ENCODE measurements around the gene HCFC1R1. TPM values are rescaled to one million over a fixed set of nuclear protein-coding genes. Genes with fewer than 3 reads are reported as not detected.
"Not testable (repeated sequence)": the region's sequence is repeated elsewhere in the genome, so short reads cannot be mapped to it uniquely, and the experiment has no call there.

Gene HCFC1R1
- total RNA-seq, 4 donors from 2014 or later = 41.8 to 124 (median 66.9) TPM

DNA sequence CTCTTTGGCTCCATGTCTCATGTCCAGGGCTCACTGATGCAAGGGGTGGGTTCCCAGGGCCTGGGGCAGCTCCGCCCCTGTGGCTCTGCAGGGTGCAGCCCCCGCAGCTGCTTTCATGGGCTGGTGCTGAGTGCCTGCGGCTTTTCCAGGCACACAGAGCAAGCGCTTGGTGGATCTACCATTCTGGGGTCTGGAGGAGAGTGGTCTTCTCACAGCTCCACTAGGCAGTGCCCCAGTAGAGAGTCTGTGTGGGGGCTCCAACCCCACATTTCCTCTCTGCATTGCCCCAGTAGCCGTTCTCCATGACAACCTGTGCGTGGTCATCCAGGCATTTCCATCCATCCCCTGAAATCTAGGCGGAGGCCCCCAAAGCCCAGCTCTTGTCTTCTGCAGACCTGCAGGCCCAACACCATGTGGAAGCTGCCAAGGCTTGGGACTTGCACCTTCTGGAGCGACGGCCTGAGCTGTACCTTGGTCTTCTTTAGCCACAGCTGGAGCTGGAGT is 46.9 kb upstream of the HCFC1R1 start:
- Histone ChIP-seq H3K4me1 (peaks cover 3 to 6% of the 10 kb centered on the region in 2 donors), H3K36me3 (no peaks in the 10 kb centered on the region), H3K9me3 (no peaks in the 10 kb centered on the region), H3K27ac (no peak overlapping the region), H3K27me3 (no peaks in the 10 kb centered on the region), H3K4me3 (no peak overlapping the region)
- no peak for ATAC-seq
- intact Hi-C loops (cut with DNase I; ENCODE audit: low total_unique reads) (no loop called here), in situ Hi-C loops (cut with MboI; ENCODE audit: low sequenced_read_pairs in 4 of 4) (no loop called here)
- no peak for TF ChIP-seq POLR2A (IDR thresholded peaks at IDR 0.05)
- TF ChIP-seq, protein P1, sequence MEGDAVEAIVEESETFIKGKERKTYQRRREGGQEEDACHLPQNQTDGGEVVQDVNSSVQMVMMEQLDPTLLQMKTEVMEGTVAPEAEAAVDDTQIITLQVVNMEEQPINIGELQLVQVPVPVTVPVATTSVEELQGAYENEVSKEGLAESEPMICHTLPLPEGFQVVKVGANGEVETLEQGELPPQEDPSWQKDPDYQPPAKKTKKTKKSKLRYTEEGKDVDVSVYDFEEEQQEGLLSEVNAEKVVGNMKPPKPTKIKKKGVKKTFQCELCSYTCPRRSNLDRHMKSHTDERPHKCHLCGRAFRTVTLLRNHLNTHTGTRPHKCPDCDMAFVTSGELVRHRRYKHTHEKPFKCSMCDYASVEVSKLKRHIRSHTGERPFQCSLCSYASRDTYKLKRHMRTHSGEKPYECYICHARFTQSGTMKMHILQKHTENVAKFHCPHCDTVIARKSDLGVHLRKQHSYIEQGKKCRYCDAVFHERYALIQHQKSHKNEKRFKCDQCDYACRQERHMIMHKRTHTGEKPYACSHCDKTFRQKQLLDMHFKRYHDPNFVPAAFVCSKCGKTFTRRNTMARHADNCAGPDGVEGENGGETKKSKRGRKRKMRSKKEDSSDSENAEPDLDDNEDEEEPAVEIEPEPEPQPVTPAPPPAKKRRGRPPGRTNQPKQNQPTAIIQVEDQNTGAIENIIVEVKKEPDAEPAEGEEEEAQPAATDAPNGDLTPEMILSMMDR (IDR thresholded peaks at IDR 0.05 in 4 of 5, conservative IDR thresholded peaks at IDR 0.05 in 1 of 5) = no peak
- DNase-seq = no peak

DNA sequence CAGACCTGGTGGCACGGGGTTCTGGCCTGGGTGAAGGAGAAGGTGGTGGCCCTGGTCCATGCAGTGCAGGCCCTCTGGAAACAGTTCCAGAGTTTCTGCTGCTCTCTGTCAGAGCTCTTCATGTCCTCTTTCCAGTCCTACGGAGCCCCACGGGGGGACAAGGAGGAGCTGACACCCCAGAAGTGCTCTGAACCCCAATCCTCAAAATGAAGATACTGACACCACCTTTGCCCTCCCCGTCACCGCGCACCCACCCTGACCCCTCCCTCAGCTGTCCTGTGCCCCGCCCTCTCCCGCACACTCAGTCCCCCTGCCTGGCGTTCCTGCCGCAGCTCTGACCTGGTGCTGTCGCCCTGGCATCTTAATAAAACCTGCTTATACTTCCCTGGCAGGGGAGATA is 45.4 kb upstream of the HCFC1R1 start:
- H3K27me3 ChIP-seq; H3K27ac ChIP-seq; H3K4me3 ChIP-seq; ATAC-seq; H3K9me3 ChIP-seq; DNase-seq; intact Hi-C loops (cut with DNase I; ENCODE audit: low total_unique reads); H3K36me3 ChIP-seq: not testable (repeated sequence)
- peaks cover 16 to 17% of the 10 kb centered on the region in 2 donors for H3K4me1 ChIP-seq
- in situ Hi-C loops (cut with MboI; ENCODE audit: low sequenced_read_pairs in 4 of 4) = loop anchor here in 2 of 4 donors (10.0 kb wide), 2 partner anchors 56 to 96 kb away; no protein-coding TSS in a partner anchor

DNA sequence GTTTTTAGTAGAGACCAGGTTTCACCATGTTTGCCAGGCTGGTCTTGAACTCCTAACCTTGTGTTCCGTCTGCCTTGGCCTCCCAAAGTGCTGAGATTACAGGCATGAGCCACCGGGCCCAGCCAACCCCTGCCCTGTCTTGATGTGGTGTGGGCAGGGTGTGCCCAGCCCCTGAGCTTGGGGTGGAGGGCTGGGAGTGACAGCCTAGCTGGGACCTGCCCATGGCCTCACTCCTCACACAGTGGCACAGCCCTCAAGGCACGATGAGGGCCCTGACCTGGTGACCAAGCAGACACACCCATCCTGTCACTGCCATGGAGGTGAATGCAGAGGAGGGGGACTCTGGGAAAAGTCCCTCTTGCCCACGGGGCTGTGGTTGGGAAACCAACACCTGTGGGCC is 44.7 kb upstream of the HCFC1R1 start:
- no peak overlapping the region for H3K4me3 ChIP-seq
- H3K27ac ChIP-seq = no peak overlapping the region
- H3K4me1 ChIP-seq = peaks cover 16 to 17% of the 10 kb centered on the region in 2 donors
- TF ChIP-seq POLR2A (IDR thresholded peaks at IDR 0.05) = no peak
- TF ChIP-seq, protein P1 (IDR thresholded peaks at IDR 0.05 in 4 of 5, conservative IDR thresholded peaks at IDR 0.05 in 1 of 5) = no peak
- DNase-seq (no peak), ATAC-seq (no peak)
- H3K9me3 ChIP-seq = no peaks in the 10 kb centered on the region
- H3K27me3 ChIP-seq = no peaks in the 10 kb centered on the region
- intact Hi-C loops (cut with DNase I; ENCODE audit: low total_unique reads) (no loop called here), in situ Hi-C loops (cut with MboI; ENCODE audit: low sequenced_read_pairs in 4 of 4) (loop anchor here in 2 of 4 donors (10.0 kb wide), 2 partner anchors 56 to 96 kb away; no protein-coding TSS in a partner anchor)
- H3K36me3 ChIP-seq = no peaks in the 10 kb centered on the region

DNA sequence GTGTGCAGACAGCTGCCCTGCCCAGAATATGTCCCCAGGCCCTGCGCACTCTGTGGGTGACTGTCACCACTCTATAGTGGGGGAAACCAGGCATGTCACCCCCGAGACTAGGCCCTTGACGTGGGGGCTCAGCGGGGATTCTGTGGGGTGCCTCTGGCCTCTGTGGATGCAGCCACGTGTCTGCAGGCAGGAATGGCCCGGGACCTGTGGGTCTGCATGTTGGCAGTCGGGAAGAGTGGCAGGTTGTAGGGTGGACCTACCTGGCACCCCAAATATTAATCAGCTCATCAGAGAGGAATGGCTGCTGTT is 42.7 kb upstream of the HCFC1R1 start:
- Histone ChIP-seq H3K27me3 (no peaks in the 10 kb centered on the region), H3K4me1 (peaks cover 24 to 25% of the 10 kb centered on the region in 2 donors), H3K9me3 (no peaks in the 10 kb centered on the region), H3K4me3 (peak overlapping the region in 3 of 4 donors; percentile 37 to 61 (median 54)), H3K27ac (peak overlapping the region; percentile 75 to 85 (median 78)), H3K36me3 (no peaks in the 10 kb centered on the region)
- TF ChIP-seq, protein P1 (IDR thresholded peaks at IDR 0.05 in 4 of 5, conservative IDR thresholded peaks at IDR 0.05 in 1 of 5) = no peak
- no peak for TF ChIP-seq POLR2A (IDR thresholded peaks at IDR 0.05)
- intact Hi-C loops (cut with DNase I; ENCODE audit: low total_unique reads) = no loop called here
- in situ Hi-C loops (cut with MboI; ENCODE audit: low sequenced_read_pairs in 4 of 4) = loop anchor here in 2 of 4 donors (10.0 kb wide), 2 partner anchors 58 to 98 kb away; no protein-coding TSS in a partner anchor
- DNase-seq = no peak
- no peak for ATAC-seq

DNA sequence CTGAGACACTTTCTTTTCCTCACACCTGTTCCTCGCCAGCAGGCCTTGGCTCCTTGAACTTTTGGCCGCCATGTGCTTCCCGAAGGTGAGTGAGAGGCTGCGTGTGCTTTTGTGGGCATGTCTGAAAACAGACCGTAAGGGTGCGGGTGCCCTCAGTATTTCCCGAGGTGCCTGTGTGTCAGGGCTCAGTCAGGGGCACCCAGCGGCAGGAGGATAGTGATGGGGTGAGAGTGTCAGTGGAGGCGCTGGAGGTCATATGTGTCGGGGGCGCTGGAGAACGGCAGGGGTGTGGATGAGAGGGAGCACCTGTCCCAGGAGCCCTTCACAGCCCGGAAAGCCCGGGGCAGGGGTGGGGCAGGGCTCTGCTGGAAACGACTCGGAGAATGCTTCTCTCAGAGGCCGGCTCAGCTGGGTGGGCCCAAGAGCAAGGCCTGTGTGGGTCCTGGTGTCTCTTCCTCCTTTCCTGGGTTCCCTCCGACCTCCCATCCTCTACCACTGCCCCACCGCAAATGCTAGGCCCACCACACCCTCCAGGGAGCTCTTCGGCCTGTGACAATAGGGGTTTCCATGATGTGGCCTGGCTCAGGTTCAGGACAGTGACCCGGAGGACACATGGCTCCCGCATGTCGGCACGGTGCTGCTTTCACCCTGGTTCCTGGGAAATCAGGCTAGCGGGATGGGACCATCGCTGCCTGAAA is 42.1 kb upstream of the HCFC1R1 start:
- peaks cover 28 to 29% of the 10 kb centered on the region in 2 donors for H3K4me1 ChIP-seq
- ATAC-seq (no peak), DNase-seq (no peak)
- TF ChIP-seq, protein P1 (IDR thresholded peaks at IDR 0.05 in 4 of 5, conservative IDR thresholded peaks at IDR 0.05 in 1 of 5) = no peak
- TF ChIP-seq POLR2A (IDR thresholded peaks at IDR 0.05) = no peak
- H3K36me3 ChIP-seq = no peaks in the 10 kb centered on the region
- peak overlapping the region; percentile 37 to 61 (median 49) for H3K4me3 ChIP-seq
- H3K27me3 ChIP-seq = no peaks in the 10 kb centered on the region
- peak overlapping the region; percentile 75 to 85 (median 78) for H3K27ac ChIP-seq
- intact Hi-C loops (cut with DNase I; ENCODE audit: low total_unique reads) (no loop called here), in situ Hi-C loops (cut with MboI; ENCODE audit: low sequenced_read_pairs in 4 of 4) (loop anchor here in 2 of 4 donors (10.0 kb wide), 2 partner anchors 59 to 99 kb away; no protein-coding TSS in a partner anchor)
- H3K9me3 ChIP-seq = no peaks in the 10 kb centered on the region

Measured in gastrocnemius medialis (tissue), 4 donors.